ENCODE results near the gene UBXN1.

DNA sequence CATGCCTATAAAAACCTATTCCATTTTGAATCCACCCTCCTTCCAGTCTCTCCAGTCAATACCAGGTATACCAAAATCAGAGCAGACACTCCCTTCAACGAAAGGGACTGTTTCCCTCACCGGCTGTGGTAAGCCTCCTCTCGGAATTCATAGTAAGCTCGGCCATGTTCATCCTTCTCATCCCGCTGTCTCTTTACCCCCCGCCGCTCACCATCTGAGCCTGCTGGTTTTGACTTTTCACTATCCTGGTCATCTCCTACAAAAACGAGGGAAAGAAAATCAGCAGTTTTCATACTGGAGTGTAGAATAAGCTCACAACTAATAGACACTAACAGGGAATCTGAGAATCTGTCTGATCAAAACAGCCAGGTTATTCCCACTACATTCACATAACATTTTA, 45.3 kb upstream of the UBXN1 start:
- TF ChIP-seq CTCF (IDR thresholded peaks at IDR 0.05 in 2 of 3, conservative IDR thresholded peaks at IDR 0.05 in 1 of 3; ENCODE audit: control insufficient read depth in 2 of 3, extremely low read depth in 1 of 3, insufficient read depth in 1 of 3, low read depth in 3 of 3, low read length in 3 of 3) (no peak), SRF (IDR thresholded peaks at IDR 0.05; ENCODE audit: low read depth in 2 of 2, low read length in 2 of 2) (no peak), JUND (IDR thresholded peaks at IDR 0.05; ENCODE audit: low read depth, low read length) (no peak), POLR2AphosphoS5 (IDR thresholded peaks at IDR 0.05; ENCODE audit: low read length) (no peak), ZSCAN29 (IDR thresholded peaks at IDR 0.05) (no peak), E4F1 (IDR thresholded peaks at IDR 0.05; ENCODE audit: borderline replicate concordance, partially characterized antibody) (no peak), STAT3 (IDR thresholded peaks at IDR 0.05; ENCODE audit: low read depth, low read length) (no peak), HDAC6 (IDR thresholded peaks at IDR 0.05; ENCODE audit: unreplicated experiment) (no peak), SIN3A (IDR thresholded peaks at IDR 0.05; ENCODE audit: low read depth, low read length) (no peak), YY1 (IDR thresholded peaks at IDR 0.05; ENCODE audit: low read depth, low read length) (no peak)
- TF ChIP-seq, protein P1, sequence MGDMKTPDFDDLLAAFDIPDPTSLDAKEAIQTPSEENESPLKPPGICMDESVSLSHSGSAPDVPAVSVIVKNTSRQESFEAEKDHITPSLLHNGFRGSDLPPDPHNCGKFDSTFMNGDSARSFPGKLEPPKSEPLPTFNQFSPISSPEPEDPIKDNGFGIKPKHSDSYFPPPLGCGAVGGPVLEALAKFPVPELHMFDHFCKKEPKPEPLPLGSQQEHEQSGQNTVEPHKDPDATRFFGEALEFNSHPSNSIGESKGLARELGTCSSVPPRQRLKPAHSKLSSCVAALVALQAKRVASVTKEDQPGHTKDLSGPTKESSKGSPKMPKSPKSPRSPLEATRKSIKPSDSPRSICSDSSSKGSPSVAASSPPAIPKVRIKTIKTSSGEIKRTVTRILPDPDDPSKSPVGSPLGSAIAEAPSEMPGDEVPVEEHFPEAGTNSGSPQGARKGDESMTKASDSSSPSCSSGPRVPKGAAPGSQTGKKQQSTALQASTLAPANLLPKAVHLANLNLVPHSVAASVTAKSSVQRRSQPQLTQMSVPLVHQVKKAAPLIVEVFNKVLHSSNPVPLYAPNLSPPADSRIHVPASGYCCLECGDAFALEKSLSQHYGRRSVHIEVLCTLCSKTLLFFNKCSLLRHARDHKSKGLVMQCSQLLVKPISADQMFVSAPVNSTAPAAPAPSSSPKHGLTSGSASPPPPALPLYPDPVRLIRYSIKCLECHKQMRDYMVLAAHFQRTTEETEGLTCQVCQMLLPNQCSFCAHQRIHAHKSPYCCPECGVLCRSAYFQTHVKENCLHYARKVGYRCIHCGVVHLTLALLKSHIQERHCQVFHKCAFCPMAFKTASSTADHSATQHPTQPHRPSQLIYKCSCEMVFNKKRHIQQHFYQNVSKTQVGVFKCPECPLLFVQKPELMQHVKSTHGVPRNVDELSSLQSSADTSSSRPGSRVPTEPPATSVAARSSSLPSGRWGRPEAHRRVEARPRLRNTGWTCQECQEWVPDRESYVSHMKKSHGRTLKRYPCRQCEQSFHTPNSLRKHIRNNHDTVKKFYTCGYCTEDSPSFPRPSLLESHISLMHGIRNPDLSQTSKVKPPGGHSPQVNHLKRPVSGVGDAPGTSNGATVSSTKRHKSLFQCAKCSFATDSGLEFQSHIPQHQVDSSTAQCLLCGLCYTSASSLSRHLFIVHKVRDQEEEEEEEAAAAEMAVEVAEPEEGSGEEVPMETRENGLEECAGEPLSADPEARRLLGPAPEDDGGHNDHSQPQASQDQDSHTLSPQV (IDR thresholded peaks at IDR 0.05), result no peak
- TF ChIP-seq, protein P2, sequence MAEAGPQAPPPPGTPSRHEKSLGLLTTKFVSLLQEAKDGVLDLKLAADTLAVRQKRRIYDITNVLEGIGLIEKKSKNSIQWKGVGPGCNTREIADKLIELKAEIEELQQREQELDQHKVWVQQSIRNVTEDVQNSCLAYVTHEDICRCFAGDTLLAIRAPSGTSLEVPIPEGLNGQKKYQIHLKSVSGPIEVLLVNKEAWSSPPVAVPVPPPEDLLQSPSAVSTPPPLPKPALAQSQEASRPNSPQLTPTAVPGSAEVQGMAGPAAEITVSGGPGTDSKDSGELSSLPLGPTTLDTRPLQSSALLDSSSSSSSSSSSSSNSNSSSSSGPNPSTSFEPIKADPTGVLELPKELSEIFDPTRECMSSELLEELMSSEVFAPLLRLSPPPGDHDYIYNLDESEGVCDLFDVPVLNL (IDR thresholded peaks at IDR 0.05; ENCODE audit: low read depth, low read length), result no peak
